A549 (cell line): ENCODE measurements around the gene ZDHHC17. TPM values are rescaled to one million over a fixed set of nuclear protein-coding genes. Genes with fewer than 3 reads are reported as not detected.
"Not testable (repeated sequence)": the region's sequence is repeated elsewhere in the genome, so short reads cannot be mapped to it uniquely, and the experiment has no call there.

Experiments
- ATAC-seq, 2 experiments: fragments of 200-7000 bp in 1 of 2; fragments of >200 bp in 1 of 2; cut with Nextera tagmentation in 1 of 2; cut with Tn5 transposase in 1 of 2; 3 replicates each; pipeline versions ENCODE4 v1.8.0 to v1.9.1; 2018 to 2020; ENCODE audit warnings: mild to moderate bottlenecking in 1 of 2, moderate library complexity in 1 of 2
- CTCF ChIA-PET: fragments of 300-600 bp; sonication (Branson Sonifier 250); formaldehyde crosslinking; extraction: SDS; loops from one replicate; lab custom pipeline; 2021; ENCODE audit warnings: antibody characterized with exemption, inconsistent platforms; lab: Yijun Ruan, JAX
- POLR2A ChIA-PET: fragments of 350-600 bp; formaldehyde crosslinking; extraction: SDS; loops from one replicate; lab custom pipeline; 2021; ENCODE audit warnings: antibody characterized with exemption, inconsistent platforms; lab: Yijun Ruan, JAX
- DNase-seq, 2 experiments: peaks; one replicate each; pipeline versions ENCODE4 v3.0.0 to v3.0.0-alpha.2; 2011 to 2016; ENCODE audit warnings: low read depth in 1 of 2, low spot score in 1 of 2
- FAIRE-seq: peaks from 2 replicates; lab custom pipeline; 2011; peaks lifted over from hg19 to GRCh38; lab: Jason Lieb, UNC
- H3K27ac ChIP-seq, 2 experiments: fragments of >200 bp; sonication (Bioruptor Twin); formaldehyde crosslinking; 3 replicates each; pipeline ENCODE4 v1.5.1; 2016 to 2017
- H3K4me1 ChIP-seq: fragments of >200 bp; sonication (Bioruptor Twin); formaldehyde crosslinking; 3 replicates; pipeline ENCODE4 v1.6.1; 2016
- H3K4me2 ChIP-seq: fragments of >200 bp; sonication (Bioruptor Twin); formaldehyde crosslinking; 3 replicates; pipeline ENCODE4 v1.6.1; 2016
- H3K4me3 ChIP-seq: fragments of >200 bp; sonication (Bioruptor Twin); formaldehyde crosslinking; 3 replicates; pipeline ENCODE4 v1.5.1; 2016
- H3K9me3 ChIP-seq: fragments of >200 bp; sonication (Bioruptor Twin); formaldehyde crosslinking; 3 replicates; pipeline ENCODE4 v1.6.1; 2016
- CEBPB ChIP-seq, 2 experiments: fragments of >200 bp in 1 of 2; sonication (Bioruptor Twin) in 1 of 2; formaldehyde crosslinking in 1 of 2; IDR thresholded peaks; 2 replicates each; pipeline ENCODE4 v1.6.1; 2012 to 2016
- CHD2 ChIP-seq: fragments of 150-350 bp; IDR thresholded peaks from 2 replicates; pipeline ENCODE4 v1.6.1; 2014; ENCODE audit warnings: low read length; ENCODE audit not compliant: partially characterized antibody
- E2F6 ChIP-seq: IDR thresholded peaks from 2 replicates; pipeline ENCODE4 v1.6.1; 2012; ENCODE audit warnings: low read depth, borderline replicate concordance
- EHF ChIP-seq: fragments of 250-450 bp; sonication (Bioruptor Pico); IDR thresholded peaks from 2 replicates; pipeline ENCODE4 v1.5.0; 2020; ENCODE audit warnings: mild to moderate bottlenecking
- FOSB ChIP-seq: fragments of 250-450 bp; sonication (Bioruptor Pico); IDR thresholded peaks from 2 replicates; pipeline ENCODE4 v1.5.0; 2020; ENCODE audit warnings: mild to moderate bottlenecking, moderate library complexity
- HOXB13 ChIP-seq: fragments of 250-450 bp; sonication (Bioruptor Pico); IDR thresholded peaks from 2 replicates; pipeline ENCODE4 v1.5.0; 2020; ENCODE audit warnings: low read depth, mild to moderate bottlenecking, moderate library complexity
- JUN ChIP-seq, 2 experiments: fragments of >200 bp; sonication (Bioruptor Twin); formaldehyde crosslinking; IDR thresholded peaks; 2 replicates in 1 of 2; 3 replicates in 1 of 2; pipeline ENCODE4 v1.6.1; 2016 to 2017
- MAFK ChIP-seq: fragments of 450-650 bp; IDR thresholded peaks from 2 replicates; pipeline ENCODE4 v1.6.1; 2014; ENCODE audit not compliant: partially characterized antibody
- NFE2L2 ChIP-seq: fragments of 150-350 bp; conservative IDR thresholded peaks from 2 replicates; pipeline ENCODE4 v1.6.1; 2014; ENCODE audit warnings: low read length
- POLR2A ChIP-seq: IDR thresholded peaks from 2 replicates; pipeline ENCODE4 v1.6.1; 2012; ENCODE audit warnings: mild to moderate bottlenecking, low read length
- RFX5 ChIP-seq: fragments of 450-650 bp; IDR thresholded peaks from 2 replicates; pipeline ENCODE4 v1.7.1; 2014; ENCODE audit warnings: antibody characterized with exemption, mild to moderate bottlenecking, moderate library complexity
- RNF2 ChIP-seq: fragments of 200-600 bp; sonication (generic); IDR thresholded peaks from 2 replicates; pipeline ENCODE4 v1.6.1; 2016; ENCODE audit warnings: low read depth, mild to moderate bottlenecking, antibody characterized with exemption, moderate library complexity, borderline replicate concordance
- TFCP2L1 ChIP-seq: fragments of 250-450 bp; sonication (Bioruptor Pico); IDR thresholded peaks from 2 replicates; pipeline ENCODE4 v1.5.0; 2021; ENCODE audit warnings: mild to moderate bottlenecking
- ZC3H11A ChIP-seq: fragments of 450-650 bp; IDR thresholded peaks from 2 replicates; pipeline ENCODE4 v1.6.1; 2014; ENCODE audit warnings: antibody characterized with exemption, mild to moderate bottlenecking
- WGBS: methylation state at CpG from one replicate; pipeline ENCODE4 v1.1.6; 2017; ENCODE audit errors: missing lambda C conversion rate; 5-methylcytosine and 5-hydroxymethylcytosine counted together
- polyA plus RNA-seq, 4 experiments: library from polyadenylated mRNA; depleted of rRNA in 3 of 4; stranded (reverse); fragments of >200 nt; fragmentation: RNase III in 1 of 4; extraction: RNeasy Plus Mini Kit Qiagen cat#74134 plus additional on column Dnase treatment in 1 of 4; gene quantifications; 2 replicates in 3 of 4; 3 replicates in 1 of 4; pipeline ENCODE4 v1.2.3, GENCODE V29; 2011 to 2017
- TF ChIP-seq, protein P1 (sequence below): fragments of 250-450 bp; sonication (Bioruptor Pico); IDR thresholded peaks from 2 replicates; pipeline ENCODE4 v1.5.0; 2020; ENCODE audit warnings: low read depth, mild to moderate bottlenecking, moderate library complexity
- TF ChIP-seq, protein P2 (sequence below): fragments of 250-450 bp; sonication (Bioruptor Pico); IDR thresholded peaks from 2 replicates; pipeline ENCODE4 v1.5.0; 2021; ENCODE audit warnings: mild to moderate bottlenecking, moderate library complexity, borderline replicate concordance

Gene ZDHHC17
- polyA plus RNA-seq, 2 of the 4 experiments (the other 2 are of a cell fraction) = 28.1 to 54.8 TPM

DNA sequence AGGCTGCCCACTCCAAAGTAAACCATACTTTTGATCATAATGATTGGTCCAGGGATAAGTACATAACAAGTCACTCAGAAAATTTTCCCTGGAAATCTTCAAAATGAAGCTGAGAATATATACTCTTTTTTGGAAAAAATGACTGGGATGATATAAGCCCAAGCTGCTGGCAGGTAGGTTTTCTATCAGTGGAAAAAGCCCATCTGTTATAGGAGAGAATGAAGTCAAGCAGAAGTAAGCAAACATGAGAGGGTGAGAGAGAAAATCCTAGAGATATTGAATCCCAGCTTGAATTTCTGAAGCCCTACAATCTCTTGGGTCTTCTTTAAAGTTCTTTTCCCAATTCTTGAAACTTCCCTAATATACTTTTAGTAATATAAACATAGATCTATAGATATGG, 37.3 kb upstream of the ZDHHC17 start:
- ATAC-seq = no peak

GRCh38 chr12:76732188-76732587, 31.7 kb upstream of the ZDHHC17 start:
- H3K27ac ChIP-seq, FAIRE-seq, POLR2A ChIA-PET, CTCF ChIA-PET, H3K4me2 ChIP-seq, H3K4me3 ChIP-seq, DNase-seq, H3K4me1 ChIP-seq, H3K9me3 ChIP-seq, ATAC-seq: not testable (repeated sequence)
- WGBS = 49% methylated on average over 3 of the region's 3 CpGs

More for the DNA sequence above, 37.3 kb upstream of the ZDHHC17 start:
- Histone ChIP-seq H3K4me3 (no peak overlapping the region), H3K4me2 (no peak overlapping the region), H3K27ac (no peak overlapping the region), H3K4me1 (no peaks in the 10 kb centered on the region), H3K9me3 (no peaks in the 10 kb centered on the region)
- DNase-seq = no peak
- no peak for FAIRE-seq
- CTCF ChIA-PET = interaction anchor here (1.5 kb wide), 1 partner anchor 64 kb away, joined by 3 read pairs; no protein-coding TSS in a partner anchor
- TF ChIP-seq ZC3H11A (no peak), JUN (IDR thresholded peaks at IDR 0.05) (no peak), FOSB (CRISPR knock-in tag) (no peak), RFX5 (no peak), HOXB13 (CRISPR knock-in tag) (no peak), RNF2 (no peak), CHD2 (no peak)
- POLR2A ChIA-PET = no interaction called here

- H3K9me3 ChIP-seq = peaks cover 17% of the 10 kb centered on the region
- H3K27ac ChIP-seq, FAIRE-seq, POLR2A ChIA-PET, H3K4me1 ChIP-seq, H3K4me2 ChIP-seq, ATAC-seq, H3K4me3 ChIP-seq, DNase-seq: not testable (repeated sequence)
- 62% methylated on average over 2 of the region's 2 CpGs for WGBS
- CTCF ChIA-PET = interaction anchor here (1.1 kb wide), 1 partner anchor 8 kb away, joined by 4 read pairs; no protein-coding TSS in a partner anchor
Observed at GRCh38 chr12:76737689-76738088, 26.2 kb upstream of the ZDHHC17 start.

DNA sequence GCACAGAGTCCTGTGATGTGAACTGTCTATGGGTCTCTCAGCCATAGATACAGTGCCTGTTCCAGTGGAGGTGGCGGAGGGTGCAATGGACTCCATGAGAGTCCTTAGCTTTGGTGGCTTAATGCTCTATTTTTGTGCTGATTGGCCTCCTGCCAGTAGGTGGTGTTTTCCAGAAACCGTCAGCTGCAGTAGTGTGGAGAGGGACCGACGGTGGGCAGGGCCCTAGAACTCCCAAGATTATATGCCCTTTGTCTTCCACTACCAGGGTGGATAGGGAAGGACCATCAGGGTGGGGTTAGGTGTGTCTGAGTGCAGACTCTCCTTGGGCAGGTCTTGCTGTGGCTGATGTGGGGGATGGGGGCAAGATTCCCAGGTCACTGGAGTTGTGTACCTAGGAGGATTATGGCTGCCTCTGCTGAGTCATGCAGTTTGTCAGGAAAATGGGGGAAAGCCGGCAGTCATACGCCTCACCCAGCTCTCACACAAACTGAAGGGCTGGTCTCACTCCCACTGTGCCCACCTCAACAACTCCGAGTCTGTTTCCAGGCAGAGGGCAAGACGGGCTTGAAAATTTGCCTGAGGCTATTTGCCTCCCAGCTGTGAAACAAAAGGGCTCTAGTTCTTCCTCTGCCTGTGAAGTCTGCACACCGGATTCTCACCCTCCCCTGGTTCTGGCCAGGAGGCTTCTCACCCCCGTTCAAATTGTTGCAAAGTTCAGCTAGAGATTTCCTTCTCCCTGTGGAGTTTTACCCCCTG, 24.9 kb upstream of the ZDHHC17 start:
- peaks cover 13% of the 10 kb centered on the region for H3K9me3 ChIP-seq
- ChIA-PET CTCF (interaction anchor here (0.6 to 1.3 kb wide), 3 partner anchors 9 to 50 kb away, joined by 3 to 4 read pairs (median 3); no protein-coding TSS in a partner anchor), POLR2A (no interaction called here)
- TF ChIP-seq RNF2 (no peak), POLR2A (no peak), MAFK (no peak), NFE2L2 (no peak), JUN (IDR thresholded peaks at IDR 0.05) (no peak), CEBPB (IDR thresholded peaks at IDR 0.05) (no peak), TFCP2L1 (CRISPR knock-in tag) (no peak), HOXB13 (CRISPR knock-in tag) (no peak), EHF (CRISPR knock-in tag) (no peak), E2F6 (no peak)
- TF ChIP-seq, protein P1, sequence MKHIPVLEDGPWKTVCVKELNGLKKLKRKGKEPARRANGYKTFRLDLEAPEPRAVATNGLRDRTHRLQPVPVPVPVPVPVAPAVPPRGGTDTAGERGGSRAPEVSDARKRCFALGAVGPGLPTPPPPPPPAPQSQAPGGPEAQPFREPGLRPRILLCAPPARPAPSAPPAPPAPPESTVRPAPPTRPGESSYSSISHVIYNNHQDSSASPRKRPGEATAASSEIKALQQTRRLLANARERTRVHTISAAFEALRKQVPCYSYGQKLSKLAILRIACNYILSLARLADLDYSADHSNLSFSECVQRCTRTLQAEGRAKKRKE (CRISPR knock-in tag) = no peak
- TF ChIP-seq, protein P2, sequence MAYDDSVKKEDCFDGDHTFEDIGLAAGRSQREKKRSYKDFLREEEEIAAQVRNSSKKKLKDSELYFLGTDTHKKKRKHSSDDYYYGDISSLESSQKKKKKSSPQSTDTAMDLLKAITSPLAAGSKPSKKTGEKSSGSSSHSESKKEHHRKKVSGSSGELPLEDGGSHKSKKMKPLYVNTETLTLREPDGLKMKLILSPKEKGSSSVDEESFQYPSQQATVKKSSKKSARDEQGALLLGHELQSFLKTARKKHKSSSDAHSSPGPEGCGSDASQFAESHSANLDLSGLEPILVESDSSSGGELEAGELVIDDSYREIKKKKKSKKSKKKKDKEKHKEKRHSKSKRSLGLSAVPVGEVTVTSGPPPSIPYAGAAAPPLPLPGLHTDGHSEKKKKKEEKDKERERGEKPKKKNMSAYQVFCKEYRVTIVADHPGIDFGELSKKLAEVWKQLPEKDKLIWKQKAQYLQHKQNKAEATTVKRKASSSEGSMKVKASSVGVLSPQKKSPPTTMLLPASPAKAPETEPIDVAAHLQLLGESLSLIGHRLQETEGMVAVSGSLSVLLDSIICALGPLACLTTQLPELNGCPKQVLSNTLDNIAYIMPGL (CRISPR knock-in tag) = no peak
- no peaks in the 10 kb centered on the region for H3K4me1 ChIP-seq
- 82% methylated on average over 10 of the region's 10 CpGs for WGBS
- no peak for ATAC-seq
- no peak for FAIRE-seq
- H3K4me2 ChIP-seq = no peak overlapping the region
- H3K27ac ChIP-seq = no peak overlapping the region
- DNase-seq = no peak
- H3K4me3 ChIP-seq = no peak overlapping the region
